Measurements from ENCODE around the gene AKT3.

GRCh38 chr1:243447844-243448243 is 402.2 kb downstream of the AKT3 start:
- TF ChIP-seq CTCF (optimal IDR thresholded peaks at IDR 0.05 in 1 of 3, IDR thresholded peaks at IDR 0.05 in 1 of 3, conservative IDR thresholded peaks at IDR 0.05 in 1 of 3; ENCODE audit: extremely low read depth in 1 of 3, insufficient read depth in 2 of 3, low read length in 3 of 3), result no peak
- no peak for TF ChIP-seq EZH2 (IDR thresholded peaks at IDR 0.05; ENCODE audit: low read length)
